Measurements from ENCODE around the gene SPPL2C.

DNA sequence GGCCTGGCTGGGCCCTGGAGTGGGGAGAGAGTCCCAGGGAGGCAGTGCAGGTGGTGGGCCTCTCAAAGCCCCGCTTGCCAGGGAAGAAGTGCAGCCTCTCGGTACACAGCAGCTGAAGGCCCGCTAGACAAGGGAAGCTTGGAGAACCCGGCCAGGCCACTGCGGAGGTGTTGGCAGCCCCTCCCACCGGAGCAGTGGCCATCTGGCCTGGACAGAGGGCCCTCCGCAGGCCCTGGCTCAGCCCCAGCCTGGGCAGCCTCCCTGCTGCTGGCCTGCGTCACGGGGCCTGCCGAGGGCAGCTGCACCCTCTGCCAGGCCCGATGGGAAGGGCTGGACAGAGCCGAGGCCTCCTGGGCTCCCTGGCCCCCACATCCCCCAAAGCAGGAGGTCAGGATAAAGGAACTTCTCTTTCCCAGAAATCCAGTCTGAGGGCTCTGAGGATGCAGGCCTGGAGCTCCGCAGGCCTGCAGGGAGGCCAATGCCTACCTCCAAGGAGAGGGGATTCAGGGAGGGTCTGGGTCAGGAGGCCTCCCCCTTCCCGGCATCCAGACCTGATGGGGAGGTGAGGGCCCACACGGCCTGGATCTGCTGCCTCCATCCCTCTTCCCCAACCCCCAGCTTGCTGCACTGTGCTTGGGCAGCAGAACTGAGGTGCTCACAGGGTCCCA, 4.3 kb downstream of the SPPL2C start:
- TF ChIP-seq CTCF (IDR thresholded peaks at IDR 0.05), result no peak
- TF ChIP-seq POLR2A (IDR thresholded peaks at IDR 0.05), result no peak
- no peak for TF ChIP-seq EP300 (IDR thresholded peaks at IDR 0.05)
- TF ChIP-seq POLR2AphosphoS5 (IDR thresholded peaks at IDR 0.05), result no peak

Data from sigmoid colon (tissue), 4 donors.